Gastroesophageal sphincter (tissue), 3 donors: ENCODE data around the gene ETV6.

Experiments used
- CTCF ChIP-seq, 4 experiments: fragments of 200-600 bp in 2 of 4; fragments of 450-650 bp in 2 of 4; sonication (generic) in 1 of 4; IDR thresholded peaks; one replicate each; pipeline ENCODE4 v1.5.1; 2017 to 2019; ENCODE audit warnings: antibody characterized with exemption in 4 of 4, mild to moderate bottlenecking in 2 of 4, moderate library complexity in 2 of 4
- EP300 ChIP-seq: sonication (generic); formaldehyde crosslinking; IDR thresholded peaks from one replicate; pipeline ENCODE4 v1.6.1; 2017; ENCODE audit warnings: antibody characterized with exemption, mild to moderate bottlenecking
- POLR2A ChIP-seq, 2 donors: fragments of 450-650 bp; IDR thresholded peaks; one replicate each; pipeline ENCODE4 v1.6.1; 2017; ENCODE audit warnings: antibody characterized with exemption in 2 of 2, mild to moderate bottlenecking in 2 of 2, moderate library complexity in 1 of 2
- POLR2AphosphoS5 ChIP-seq: sonication (generic); formaldehyde crosslinking; IDR thresholded peaks from one replicate; pipeline ENCODE4 v1.6.1; 2017; ENCODE audit warnings: antibody characterized with exemption

- no peak for TF ChIP-seq CTCF (IDR thresholded peaks at IDR 0.05)
- TF ChIP-seq POLR2AphosphoS5 = peak; percentile 44
- TF ChIP-seq POLR2A (IDR thresholded peaks at IDR 0.05) = no peak
- no peak for TF ChIP-seq EP300
Measured at GRCh38 chr12:11839091-11839641, 189.7 kb downstream of the ETV6 start.
